Aorta (tissue), 5 donors: ENCODE data around the gene SYDE2. TPM values are rescaled to one million over a fixed set of nuclear protein-coding genes. Genes with fewer than 3 reads are reported as not detected.
A peak's percentile ranks its signal among the peaks of the same experiment; 100 is the strongest.

Source experiments
- ATAC-seq: fragments of 200-7000 bp; cut with Tn5 transposase; one replicate; pipeline ENCODE4 v1.9.1; 2022; ENCODE audit warnings: moderate library complexity; ENCODE audit not compliant: low FRiP score
- DNase-seq, 2 donors: peaks; one replicate each; pipeline ENCODE4 v3.0.0-alpha.2; 2020
- H3K27ac ChIP-seq, 2 donors: one replicate each; pipeline ENCODE4 v1.5.1; 2013; ENCODE audit warnings: low read length in 2 of 2, mild to moderate bottlenecking in 2 of 2, moderate library complexity in 2 of 2, control low read depth in 1 of 2, inconsistent platforms in 1 of 2, low read depth in 1 of 2
- H3K27me3 ChIP-seq, 2 donors: one replicate each; pipeline ENCODE4 v1.6.1; 2013; ENCODE audit warnings: control low read depth in 1 of 2, low read length in 1 of 2, mild to moderate bottlenecking in 1 of 2, moderate library complexity in 1 of 2; ENCODE audit not compliant: insufficient read depth in 2 of 2, control insufficient read depth in 1 of 2
- H3K36me3 ChIP-seq, 2 donors: one replicate each; pipeline ENCODE4 v1.6.1; 2013; ENCODE audit warnings: control low read depth in 1 of 2, low read length in 1 of 2, mild to moderate bottlenecking in 1 of 2; ENCODE audit not compliant: insufficient read depth in 2 of 2, control insufficient read depth in 1 of 2
- H3K4me1 ChIP-seq, 2 donors: one replicate each; pipeline ENCODE4 v1.6.1; 2013; ENCODE audit warnings: low read length in 2 of 2, control low read depth in 1 of 2, mild to moderate bottlenecking in 1 of 2, moderate library complexity in 1 of 2; ENCODE audit not compliant: insufficient read depth in 2 of 2, control insufficient read depth in 1 of 2
- H3K4me3 ChIP-seq, 2 donors: one replicate each; pipeline ENCODE4 v1.5.1; 2013; ENCODE audit warnings: low read length in 2 of 2, control low read depth in 1 of 2, mild to moderate bottlenecking in 1 of 2
- H3K9me3 ChIP-seq: one replicate; pipeline ENCODE4 v1.6.1; 2013; ENCODE audit warnings: mild to moderate bottlenecking, low read length; ENCODE audit not compliant: control insufficient read depth
- WGBS, 2 donors: extraction: QIAGEN DNeasy Blood & Tissue Kit; methylation state at CpG; one replicate each; pipeline ENCODE4 v1.1.7; 2013; 5-methylcytosine and 5-hydroxymethylcytosine counted together
- intact Hi-C, 2 donors: fragments of 100-400 bp; cut with DNase I; formaldehyde crosslinking; loops; one replicate each; pipeline versions ENCODE4 v1.14.2 to v1.15.0; 2022
- microRNA-seq, 2 donors: library from miRNA; unstranded; fragments of <30 nt; microRNA quantifications; one replicate each; pipeline ENCODE4 v1.2.0, GENCODE V29; 2020
- polyA plus RNA-seq, 2 donors: library from polyadenylated mRNA; stranded (reverse); fragments of 200-250 nt; gene quantifications; one replicate each; pipeline ENCODE4 v1.2.3, GENCODE V29; 2013
- total RNA-seq, 2 donors: library from RNA; stranded (reverse); fragmentation: NEBNext Ultra II Directional; extraction: Animal tissue kit (Norgen Biotek cat#: 25700); gene quantifications; one replicate each; pipeline ENCODE4 v1.2.1, GENCODE V29; 2021
- donor health status: healthy with polysubstance abuse.
- donor health status: Bipolar disorder and iron deficiency.
- donor health status: DM: no; HTN: no; CAD: no.
- donor health status: DM: no; HTN: no; CAD: no.
- donor health status: DM: yes; HTN: yes; CAD: no.

The SYDE2 gene
- total and polyA plus RNA-seq, 4 donors: 1.3 to 16.7 (median 5.7) TPM

DNA sequence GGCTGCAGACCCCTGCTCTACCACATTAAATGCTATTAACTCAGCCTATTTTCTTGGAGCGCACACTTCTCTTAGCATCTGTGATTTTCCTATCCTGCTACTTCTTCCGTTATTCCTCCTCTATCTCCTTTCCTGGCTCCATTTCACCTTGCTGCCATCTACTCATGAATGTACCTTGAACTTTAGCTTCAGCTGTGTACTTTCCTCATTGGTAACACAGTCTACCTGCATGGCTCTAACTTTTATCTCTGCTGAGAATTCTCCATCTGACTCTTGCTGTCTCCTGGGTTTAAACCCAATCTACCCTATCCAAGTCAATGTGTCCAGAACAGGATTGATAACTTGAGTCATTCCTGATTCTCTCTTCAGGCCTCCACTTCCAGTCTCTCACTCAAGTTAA is 84.9 kb downstream of the SYDE2 start:
- intact Hi-C loops: no loop called here
- no peaks in the 10 kb centered on the region for H3K36me3 ChIP-seq
- H3K27ac ChIP-seq: no peak overlapping the region
- ATAC-seq: no peak
- WGBS, 2 donors: 91 to 92% methylated on average over 2 of the region's 2 CpGs
- H3K27me3 ChIP-seq: no peaks in the 10 kb centered on the region
- no peaks in the 10 kb centered on the region for H3K4me1 ChIP-seq
- no peak overlapping the region for H3K4me3 ChIP-seq
- no peaks in the 10 kb centered on the region for H3K9me3 ChIP-seq
- DNase-seq: no peak

DNA sequence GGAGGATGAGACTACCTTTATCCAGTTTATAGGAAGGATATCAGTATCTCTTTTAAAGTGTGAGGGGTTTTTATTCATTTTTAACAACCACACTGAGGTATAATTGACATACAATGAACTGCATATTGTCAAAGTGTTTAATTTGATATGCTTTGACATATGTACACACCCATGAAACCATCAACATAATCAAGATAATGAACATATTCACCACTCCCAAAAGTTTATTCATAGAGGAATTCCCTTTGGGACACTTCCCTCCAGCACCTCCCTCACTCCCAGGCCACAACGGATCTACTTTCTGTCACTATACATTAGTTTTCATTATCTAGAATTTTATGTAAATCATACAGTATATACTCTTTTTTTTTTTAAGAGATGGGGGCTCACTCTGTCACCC is 89.1 kb downstream of the SYDE2 start:
- Histone ChIP-seq H3K4me1 (no peaks in the 10 kb centered on the region), H3K9me3 (no peaks in the 10 kb centered on the region), H3K4me3 (no peak overlapping the region), H3K27ac (no peak overlapping the region), H3K36me3 (no peaks in the 10 kb centered on the region), H3K27me3 (no peaks in the 10 kb centered on the region)
- no peak for DNase-seq
- ATAC-seq: no peak
- intact Hi-C loops: loop anchor here in 1 of 2 donors (2.0 kb wide), 1 partner anchor 143 kb away; no protein-coding TSS in a partner anchor
- 51 to 59% methylated on average over 1 of the region's 1 CpG for WGBS, 2 donors

DNA sequence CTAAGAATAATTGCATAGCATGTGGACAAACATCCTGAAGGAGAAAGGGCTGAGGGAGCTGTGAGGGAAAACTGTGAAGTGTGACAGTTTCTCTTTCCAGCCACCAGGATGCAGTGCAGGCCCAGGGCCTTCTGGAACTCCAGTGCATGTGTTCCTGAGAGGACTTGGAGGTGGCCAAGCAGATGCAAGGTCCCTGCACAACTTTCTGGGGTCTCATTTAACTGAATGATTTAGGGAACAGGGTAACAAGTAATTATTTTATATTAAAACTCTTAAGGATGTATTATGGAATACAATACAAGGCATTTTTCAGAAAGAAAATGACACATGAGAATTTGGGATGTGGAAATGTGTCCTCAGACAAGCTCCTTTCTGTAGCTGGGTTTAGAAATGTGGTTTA is 91.3 kb downstream of the SYDE2 start:
- Histone ChIP-seq H3K4me3 (no peak overlapping the region), H3K4me1 (no peaks in the 10 kb centered on the region), H3K9me3 (no peaks in the 10 kb centered on the region), H3K36me3 (no peaks in the 10 kb centered on the region), H3K27ac (no peak overlapping the region), H3K27me3 (no peaks in the 10 kb centered on the region)
- intact Hi-C loops: no loop called here
- ATAC-seq: peak; percentile 79
- DNase-seq: peak in 1 of 2 donors; percentile 69

Small RNA genes within 50 kb of the gene (microRNA-seq; reads per million reads assigned to microRNA genes)
- 0 reads per million in 2 donors for gene MIR4423

Other genes with a start within 250 kb of the SYDE2 start
- gene MCOLN2, start 203.9 kb downstream of the SYDE2 start, total RNA-seq: 1 to 10 TPM; 1.1 to 3.9 TPM
- 1 to 10 TPM; 1.0 to 3.3 TPM for gene MCOLN2, start 203.9 kb downstream of the SYDE2 start, polyA plus RNA-seq
- 1 to 10 TPM; 1.3 to 7.8 TPM for gene MCOLN3, start 152.5 kb downstream of the SYDE2 start, total RNA-seq
- 1 to 10 TPM in 1 of 2 donors, under 1 TPM in 1; 0.25 to 3.7 TPM for gene MCOLN3, start 152.5 kb downstream of the SYDE2 start, polyA plus RNA-seq
- gene C1orf52, start 58.6 kb upstream of the SYDE2 start, total RNA-seq: 10 to 100 TPM; 25.8 to 28.3 TPM
- gene C1orf52, start 58.6 kb upstream of the SYDE2 start, polyA plus RNA-seq: 10 to 100 TPM; 13.8 to 18.4 TPM
- 10 to 100 TPM; 19.9 to 29.6 TPM for gene BCL10, start 75.6 kb upstream of the SYDE2 start, total RNA-seq
- 1 to 10 TPM; 7.0 to 9.1 TPM for gene BCL10, start 75.6 kb upstream of the SYDE2 start, polyA plus RNA-seq